Fibroblast of pulmonary artery (primary cell): ENCODE data around the gene RAG2.
"Not testable (repeated sequence)": the region's sequence is repeated elsewhere in the genome, so short reads cannot be mapped to it uniquely, and the experiment has no call there.

Experiments
- DNase-seq: peaks from one replicate; pipeline ENCODE4 v3.0.0-alpha.2; 2010; ENCODE audit warnings: low read depth
- H3K4me3 ChIP-seq: replicated peaks from 2 replicates; pipeline ENCODE4 v1.5.1; 2011; ENCODE audit warnings: low read depth, mild to moderate bottlenecking, control low read depth, low read length, moderate library complexity
- CTCF ChIP-seq: IDR thresholded peaks from 2 replicates; pipeline ENCODE4 v1.5.1; 2011; ENCODE audit warnings: mild to moderate bottlenecking, control low read depth, low read length, inconsistent platforms; ENCODE audit errors: missing control alignments

RAG2 gene

GRCh38 chr11:36557991-36558390 is 40.0 kb downstream of the RAG2 start:
- DNase-seq: no peak
- no peak overlapping the region for H3K4me3 ChIP-seq
- no peak for TF ChIP-seq CTCF

GRCh38 chr11:36557390-36557789 is 40.6 kb downstream of the RAG2 start:
- DNase-seq, H3K4me3 ChIP-seq: not testable (repeated sequence)

GRCh38 chr11:36550385-36551115 is 47.5 kb downstream of the RAG2 start:
- H3K4me3 ChIP-seq: no peak overlapping the region
- TF ChIP-seq CTCF: no peak
- no peak for DNase-seq
